PC-9 (cell line): ENCODE results near the gene SLC2A9. TPM values are rescaled to one million over a fixed set of nuclear protein-coding genes. Genes with fewer than 3 reads are reported as not detected.

Source experiments
- BruUV-seq: library from RNA; stranded (reverse); fragments of 400-500 nt; replicated peaks from 2 replicates; lab custom pipeline; 2021; lab: Mats Ljungman, UMichigan
- CTCF ChIA-PET: fragments of 300-600 bp; sonication (Branson Sonifier 250); formaldehyde crosslinking; loops from one replicate; lab custom pipeline; 2022; ENCODE audit warnings: antibody characterized with exemption; lab: Charles Lee
- POLR2A ChIA-PET: fragments of 300-600 bp; sonication (Branson Sonifier 250); formaldehyde crosslinking; loops from one replicate; lab custom pipeline; 2022; ENCODE audit warnings: antibody characterized with exemption; ENCODE audit not compliant: unreplicated experiment; lab: Charles Lee
- DNase-seq, 2 experiments: peaks; one replicate each; pipeline versions ENCODE4 v3.0.0 to v3.0.0-alpha.2; 2015 to 2022; ENCODE audit warnings: mixed read lengths in 1 of 2
- H2AFZ ChIP-seq: fragments of 200-600 bp; sonication (generic); 2 replicates; pipeline ENCODE4 v1.8.1; 2017; ENCODE audit warnings: antibody characterized with exemption
- H3F3A ChIP-seq: fragments of 200-600 bp; sonication (generic); 2 replicates; pipeline ENCODE4 v1.8.1; 2017; ENCODE audit warnings: antibody characterized with exemption, mild to moderate bottlenecking, low read depth; ENCODE audit not compliant: insufficient read depth
- H3K27ac ChIP-seq: fragments of 200-600 bp; sonication (generic); 2 replicates; pipeline ENCODE4 v1.6.1; 2016; ENCODE audit warnings: mixed run types
- H3K27me3 ChIP-seq: fragments of 200-600 bp; sonication (generic); 2 replicates; pipeline ENCODE4 v1.6.1; 2016; ENCODE audit warnings: low read depth, mixed run types; ENCODE audit not compliant: insufficient read depth
- H3K36me3 ChIP-seq: fragments of 200-600 bp; sonication (generic); 2 replicates; pipeline ENCODE4 v1.6.1; 2016; ENCODE audit warnings: low read depth, mixed run types
- H3K4me1 ChIP-seq: fragments of 200-600 bp; sonication (generic); replicated peaks from 2 replicates; pipeline ENCODE4 v1.6.1; 2016; ENCODE audit warnings: mixed run types; ENCODE audit not compliant: insufficient read depth
- H3K4me2 ChIP-seq: fragments of 200-600 bp; sonication (generic); 2 replicates; pipeline ENCODE4 v1.6.1; 2017; ENCODE audit warnings: mixed run types
- H3K4me3 ChIP-seq: fragments of 200-600 bp; sonication (generic); 2 replicates; pipeline ENCODE4 v1.6.1; 2016; ENCODE audit warnings: mixed run types
- H3K79me2 ChIP-seq: fragments of 200-600 bp; sonication (generic); 2 replicates; pipeline ENCODE4 v1.6.1; 2017; ENCODE audit warnings: low read depth, mixed run types
- H3K9me2 ChIP-seq: fragments of 200-600 bp; sonication (generic); 2 replicates; pipeline ENCODE4 v1.8.1; 2017; ENCODE audit warnings: mild to moderate bottlenecking; ENCODE audit not compliant: insufficient read depth
- H3K9me3 ChIP-seq: fragments of 200-600 bp; sonication (generic); 2 replicates; pipeline ENCODE4 v1.8.1; 2016; ENCODE audit warnings: low read depth; ENCODE audit not compliant: insufficient read depth
- H4K20me1 ChIP-seq: fragments of 200-600 bp; sonication (generic); 2 replicates; pipeline ENCODE4 v1.8.1; 2017; ENCODE audit not compliant: insufficient read depth
- CTCF ChIP-seq: fragments of 200-600 bp; sonication (generic); conservative IDR thresholded peaks from 2 replicates; pipeline ENCODE4 v1.6.1; 2017; ENCODE audit warnings: mixed run types, antibody characterized with exemption, mild to moderate bottlenecking, moderate library complexity
- EZH2 ChIP-seq: fragments of 200-600 bp; sonication (generic); IDR thresholded peaks from 2 replicates; pipeline ENCODE4 v1.8.0; 2017; ENCODE audit warnings: antibody characterized with exemption, low read depth
- intact Hi-C: fragments of 100-400 bp; cut with micrococcal nuclease; formaldehyde crosslinking; loops from one replicate; pipeline ENCODE4 v1.10.0; 2022; ENCODE audit not compliant: unreplicated experiment
- total RNA-seq: library from RNA; stranded (reverse); gene quantifications from 2 replicates; pipeline ENCODE4 v1.2.3, GENCODE V29; 2021

Gene SLC2A9
- total RNA-seq, 1 experiment from 2014 or later, result 0.28 TPM

- DNase-seq, result no peak
- H3K4me3 ChIP-seq, result no peak overlapping the region
Observed at GRCh38 chr4:10029403-10029802, 8.1 kb upstream of the SLC2A9 start.

GRCh38 chr4:10028910-10029309 is 7.6 kb upstream of the SLC2A9 start:
- POLR2A ChIA-PET, result no interaction called here
- H3K27ac ChIP-seq, result no peak overlapping the region
- DNase-seq, result peak in 1 of 2 experiments; percentile 40

More at GRCh38 chr4:10029403-10029802, 8.1 kb upstream of the SLC2A9 start:
- H3K4me2 ChIP-seq, result peak overlapping the region; percentile 40; the same call in 1 of the 2 replicates
- no peaks in the 10 kb centered on the region for H3K9me3 ChIP-seq
- TF ChIP-seq EZH2, result no peak
- no peak for TF ChIP-seq CTCF
- no peaks in the 10 kb centered on the region for H4K20me1 ChIP-seq
- no peaks in the 10 kb centered on the region for H3K9me2 ChIP-seq
- CTCF ChIA-PET, result interaction anchor here (1.2 kb wide), 1 partner anchor 10 kb away, joined by 3 read pairs; no protein-coding TSS in a partner anchor
- no peak overlapping the region for H3K27ac ChIP-seq
- H3K27me3 ChIP-seq, result no peaks in the 10 kb centered on the region
- no peaks in the 10 kb centered on the region for H3K79me2 ChIP-seq
- no peak overlapping the region for H2AFZ ChIP-seq
- POLR2A ChIA-PET, result no interaction called here
- peaks cover 38% of the 10 kb centered on the region for H3K4me1 ChIP-seq
- intact Hi-C loops, result no loop called here
- no TSS peak for BruUV-seq
- H3K36me3 ChIP-seq, result no peaks in the 10 kb centered on the region
- H3F3A ChIP-seq, result peaks cover 23% of the 10 kb centered on the region; the same call in 1 of the 2 replicates

GRCh38 chr4:10026485-10026884 is 5.2 kb upstream of the SLC2A9 start:
- no TSS peak for BruUV-seq
- Histone ChIP-seq H3K9me3 (no peaks in the 10 kb centered on the region), H3K9me2 (no peaks in the 10 kb centered on the region), H3K27ac (no peak overlapping the region), H2AFZ (no peak overlapping the region), H3K79me2 (no peaks in the 10 kb centered on the region), H3F3A (0 out of 2 replicates have a peak, but pooled peaks cover 7% of the 10 kb centered on the region), H3K27me3 (no peaks in the 10 kb centered on the region), H3K36me3 (no peaks in the 10 kb centered on the region), H3K4me1 (peaks cover 12% of the 10 kb centered on the region), H3K4me3 (no peak overlapping the region), H3K4me2 (no peak overlapping the region), H4K20me1 (no peaks in the 10 kb centered on the region)
- ChIA-PET CTCF (no interaction called here), POLR2A (no interaction called here)
- TF ChIP-seq EZH2, result no peak
- intact Hi-C loops, result no loop called here
- DNase-seq, result no peak

More at GRCh38 chr4:10028910-10029309, 7.6 kb upstream of the SLC2A9 start:
- intact Hi-C loops, result no loop called here
- Histone ChIP-seq H3K27me3 (no peaks in the 10 kb centered on the region), H3K4me2 (peak overlapping the region; percentile 40; the same call in 1 of the 2 replicates), H2AFZ (no peak overlapping the region), H3K79me2 (no peaks in the 10 kb centered on the region), H3F3A (peaks cover 19% of the 10 kb centered on the region; the same call in 1 of the 2 replicates), H4K20me1 (no peaks in the 10 kb centered on the region), H3K9me2 (no peaks in the 10 kb centered on the region), H3K36me3 (no peaks in the 10 kb centered on the region), H3K9me3 (no peaks in the 10 kb centered on the region), H3K4me1 (peaks cover 34% of the 10 kb centered on the region), H3K4me3 (no peak overlapping the region)
- no peak for TF ChIP-seq CTCF
- no peak for TF ChIP-seq EZH2
- BruUV-seq, result no TSS peak
- CTCF ChIA-PET, result interaction anchor here (1.2 kb wide), 1 partner anchor 10 kb away, joined by 3 read pairs; no protein-coding TSS in a partner anchor
